ENCODE measurements around the gene CLOCK.
A peak's percentile ranks its signal among the peaks of the same experiment; 100 is the strongest.

Gene CLOCK

DNA sequence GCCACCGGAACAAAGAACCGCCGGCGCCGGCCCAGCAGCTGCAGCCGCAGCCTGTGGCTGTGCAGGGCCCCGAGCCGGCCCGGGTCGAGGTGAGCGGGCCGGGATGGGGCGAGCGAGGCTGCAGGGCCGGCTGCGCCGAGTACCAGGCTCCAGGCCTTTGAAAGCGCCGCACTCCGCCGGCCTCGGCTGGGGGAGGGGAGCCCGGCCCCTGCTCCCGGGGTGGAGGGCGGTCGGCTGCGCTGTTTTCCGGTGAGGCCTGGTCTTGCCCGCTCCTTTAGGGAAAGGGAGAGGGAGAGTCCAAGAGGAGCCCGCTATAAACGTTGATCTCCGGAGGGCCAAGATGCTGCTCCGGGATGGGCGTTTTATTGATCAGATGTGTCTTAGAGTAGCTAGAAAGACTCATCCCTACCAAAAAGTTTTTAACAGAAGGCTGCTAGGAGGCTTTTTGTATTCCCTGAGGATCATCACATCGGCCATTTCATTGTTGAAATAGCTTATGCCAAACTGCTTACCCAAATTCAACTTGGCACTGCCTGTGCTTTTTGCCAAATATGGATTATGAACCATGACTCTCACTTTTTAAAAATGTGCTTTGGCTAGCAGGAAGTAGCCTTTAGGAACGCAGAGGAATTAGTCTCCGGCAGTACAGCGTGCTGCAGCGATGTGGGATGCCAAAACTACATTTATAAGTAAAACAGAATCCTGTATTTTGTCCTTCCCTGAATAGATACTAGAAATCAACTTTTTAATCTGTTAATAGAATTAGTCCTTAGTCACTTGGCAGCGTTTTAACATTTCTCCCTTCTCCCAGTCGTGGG lies 150.2 kb downstream of the CLOCK start:
- no peak for DNase-seq (ENCODE audit: extremely low read depth, low read depth)
- TF ChIP-seq, protein P1, sequence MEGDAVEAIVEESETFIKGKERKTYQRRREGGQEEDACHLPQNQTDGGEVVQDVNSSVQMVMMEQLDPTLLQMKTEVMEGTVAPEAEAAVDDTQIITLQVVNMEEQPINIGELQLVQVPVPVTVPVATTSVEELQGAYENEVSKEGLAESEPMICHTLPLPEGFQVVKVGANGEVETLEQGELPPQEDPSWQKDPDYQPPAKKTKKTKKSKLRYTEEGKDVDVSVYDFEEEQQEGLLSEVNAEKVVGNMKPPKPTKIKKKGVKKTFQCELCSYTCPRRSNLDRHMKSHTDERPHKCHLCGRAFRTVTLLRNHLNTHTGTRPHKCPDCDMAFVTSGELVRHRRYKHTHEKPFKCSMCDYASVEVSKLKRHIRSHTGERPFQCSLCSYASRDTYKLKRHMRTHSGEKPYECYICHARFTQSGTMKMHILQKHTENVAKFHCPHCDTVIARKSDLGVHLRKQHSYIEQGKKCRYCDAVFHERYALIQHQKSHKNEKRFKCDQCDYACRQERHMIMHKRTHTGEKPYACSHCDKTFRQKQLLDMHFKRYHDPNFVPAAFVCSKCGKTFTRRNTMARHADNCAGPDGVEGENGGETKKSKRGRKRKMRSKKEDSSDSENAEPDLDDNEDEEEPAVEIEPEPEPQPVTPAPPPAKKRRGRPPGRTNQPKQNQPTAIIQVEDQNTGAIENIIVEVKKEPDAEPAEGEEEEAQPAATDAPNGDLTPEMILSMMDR (IDR thresholded peaks at IDR 0.05; ENCODE audit: low read depth, low read length, missing control alignments) = no peak

DNA sequence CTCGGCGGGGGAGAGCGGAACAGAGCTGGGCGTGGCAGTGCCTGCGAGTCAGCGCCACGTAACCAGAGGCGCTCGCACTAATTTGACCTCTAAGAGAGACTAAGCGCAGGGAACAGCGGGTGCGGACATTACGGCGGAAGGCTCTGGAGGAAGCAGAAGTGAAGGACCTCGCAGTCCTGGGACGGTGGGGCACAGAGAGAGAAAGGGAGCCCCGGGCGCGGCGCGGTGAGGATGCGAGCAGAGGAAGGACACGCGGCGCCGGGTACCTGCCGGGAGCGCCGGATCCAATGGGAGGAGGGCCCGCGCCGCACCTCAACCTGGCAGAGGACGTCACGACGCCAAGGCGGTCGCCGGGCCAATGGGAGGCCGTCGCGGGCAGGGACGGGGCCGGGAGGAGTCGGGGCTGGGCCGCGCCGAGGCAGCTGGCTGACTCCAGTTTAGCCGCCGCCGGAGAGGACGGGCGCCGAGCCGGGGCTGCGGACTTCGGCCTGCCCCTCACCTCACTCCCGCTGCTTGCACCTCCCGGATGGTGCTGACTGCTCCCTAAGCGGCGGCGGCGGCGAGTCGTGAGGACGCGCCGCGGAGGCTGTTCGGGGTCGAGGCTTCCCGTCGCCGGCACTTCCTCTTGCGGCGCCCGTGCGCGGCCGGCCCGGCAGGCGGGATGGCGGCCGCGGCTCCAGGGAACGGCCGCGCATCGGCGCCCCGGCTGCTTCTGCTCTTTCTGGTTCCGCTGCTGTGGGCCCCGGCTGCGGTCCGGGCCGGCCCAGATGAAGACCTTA lies 151.0 kb downstream of the CLOCK start, which contains the start of gene TMEM165:
TMEM165 (plus strand) TSS at position 429 of the 779 bp plus-strand sequence; CDS start at position 662, 233 bp downstream.
- DNase-seq (ENCODE audit: extremely low read depth, low read depth) = no peak
- TF ChIP-seq, protein P1 (IDR thresholded peaks at IDR 0.05; ENCODE audit: low read depth, low read length, missing control alignments) = no peak
- peak within 1 kb of the TSS; percentile 71 for H3K4me3 ChIP-seq (replicated peaks; ENCODE audit: low read depth, low read length)

More for the DNA sequence above, 150.2 kb downstream of the CLOCK start:
- peak overlapping the region; percentile 71 for H3K4me3 ChIP-seq (replicated peaks; ENCODE audit: low read depth, low read length)

DNA sequence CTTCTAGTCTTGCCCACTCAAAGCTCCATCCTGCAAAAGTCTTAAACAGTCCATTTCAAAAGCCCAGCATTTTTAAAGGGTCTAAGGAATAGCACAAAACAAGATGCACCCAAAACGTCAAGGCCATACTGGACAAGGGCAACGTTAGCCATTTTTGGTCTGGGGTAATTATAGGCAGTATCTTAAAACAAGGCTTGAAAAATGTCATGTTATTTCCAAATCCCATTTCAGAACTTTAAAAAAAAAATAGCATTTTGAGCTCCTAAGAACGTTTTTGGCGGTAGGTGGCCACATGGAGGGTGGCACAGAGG lies 151.5 kb downstream of the CLOCK start:
- DNase-seq (ENCODE audit: extremely low read depth, low read depth) = no peak
- TF ChIP-seq, protein P1 (IDR thresholded peaks at IDR 0.05; ENCODE audit: low read depth, low read length, missing control alignments) = no peak
- H3K4me3 ChIP-seq (replicated peaks; ENCODE audit: low read depth, low read length) = peak overlapping the region; percentile 71

DNA sequence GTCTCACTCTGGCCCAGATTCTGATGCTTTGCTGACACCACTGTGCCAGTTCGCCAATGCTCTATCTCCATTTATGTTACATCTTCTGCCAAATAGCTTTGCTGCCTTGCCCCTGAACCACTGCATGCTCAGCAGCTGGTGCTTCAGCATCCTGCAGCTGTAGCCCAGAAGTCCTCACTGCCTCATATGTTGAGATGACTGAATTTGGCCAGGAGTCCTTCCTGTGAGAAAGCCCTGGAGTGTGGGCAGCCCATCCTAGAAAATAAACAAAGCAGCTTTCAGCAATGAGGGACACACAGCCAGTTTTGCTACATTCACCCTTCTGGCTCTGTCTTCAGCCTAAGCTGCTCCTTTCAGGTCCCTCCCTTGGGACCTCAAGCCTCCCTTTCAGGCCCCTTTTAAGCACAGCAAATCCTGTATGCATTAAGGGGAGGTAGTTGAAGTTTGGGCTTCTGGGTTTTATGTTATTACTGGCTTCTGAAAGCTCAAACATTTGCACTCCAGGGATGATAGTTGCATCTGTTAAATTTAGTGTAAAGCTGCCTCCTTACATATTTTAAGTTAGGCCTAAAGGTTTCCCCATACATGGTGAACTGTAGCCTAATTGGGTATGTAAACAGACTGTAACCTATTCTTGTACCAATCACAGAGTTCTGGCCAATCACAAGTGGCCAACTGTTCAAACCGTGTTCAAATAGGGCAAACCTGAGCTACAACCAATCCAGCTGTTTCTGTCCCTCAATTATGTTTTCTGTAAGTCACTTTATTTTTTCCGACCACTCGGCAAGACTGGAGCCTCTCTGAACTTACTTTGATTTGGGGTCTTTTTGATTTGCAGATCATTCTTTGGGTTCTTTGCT lies 153.0 kb downstream of the CLOCK start:
- DNase-seq (ENCODE audit: extremely low read depth, low read depth) = no peak
- TF ChIP-seq, protein P1 (IDR thresholded peaks at IDR 0.05; ENCODE audit: low read depth, low read length, missing control alignments) = no peak
- H3K4me3 ChIP-seq (replicated peaks; ENCODE audit: low read depth, low read length) = no peak overlapping the region

DNA sequence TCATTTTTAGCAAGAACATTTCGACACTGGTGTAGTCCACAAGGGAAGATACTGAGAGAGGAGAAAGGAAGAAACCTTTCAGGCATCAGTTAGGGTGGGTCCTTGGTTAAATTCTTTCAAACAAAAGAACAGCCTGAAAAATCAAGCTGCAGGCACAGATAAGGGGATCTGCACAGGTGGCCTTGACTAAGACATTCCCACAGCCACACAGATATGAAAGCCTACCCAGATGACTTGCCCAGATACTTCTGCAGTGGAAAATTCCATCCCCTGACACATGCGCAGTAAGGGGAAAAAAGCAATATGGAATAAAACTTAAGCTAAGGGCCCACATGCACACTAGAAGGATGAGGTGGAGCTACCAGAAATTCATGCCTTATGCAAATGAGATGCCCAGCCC lies 159.9 kb downstream of the CLOCK start:
- TF ChIP-seq, protein P1 (IDR thresholded peaks at IDR 0.05; ENCODE audit: low read depth, low read length, missing control alignments) = no peak
- no peak overlapping the region for H3K4me3 ChIP-seq (replicated peaks; ENCODE audit: low read depth, low read length)
- no peak for DNase-seq (ENCODE audit: extremely low read depth, low read depth)

DNA sequence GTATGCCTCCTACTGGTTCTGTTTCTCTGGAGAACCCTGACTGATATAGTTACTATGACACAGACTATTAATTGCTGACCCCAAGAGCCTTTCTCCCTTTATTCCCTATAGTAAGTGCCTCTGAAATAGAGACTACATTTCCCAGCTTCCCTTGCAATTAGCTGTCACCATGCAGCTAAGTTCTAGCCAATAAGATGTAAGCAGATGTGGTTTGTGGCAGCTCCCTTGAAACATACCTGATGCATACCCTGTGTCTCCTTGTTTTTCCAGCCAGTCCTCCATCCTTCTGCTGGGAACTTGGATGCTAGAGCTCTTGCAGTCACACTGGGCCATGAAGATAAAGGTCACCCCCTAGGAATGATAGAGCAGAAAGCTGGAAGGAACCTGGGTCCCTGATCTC lies 160.6 kb downstream of the CLOCK start:
- no peak overlapping the region for H3K4me3 ChIP-seq (replicated peaks; ENCODE audit: low read depth, low read length)
- TF ChIP-seq, protein P1 (IDR thresholded peaks at IDR 0.05; ENCODE audit: low read depth, low read length, missing control alignments) = no peak
- no peak for DNase-seq (ENCODE audit: extremely low read depth, low read depth)
